Measurements from ENCODE around the gene PTPRN2. TPM values are rescaled to one million over a fixed set of nuclear protein-coding genes. Genes with fewer than 3 reads are reported as not detected.
A peak's percentile ranks its signal among the peaks of the same experiment; 100 is the strongest.

Gene PTPRN2
- total and polyA plus RNA-seq, 9 of the 15 experiments (the other 6 are each of a cell fraction or from before 2014, with no cell fraction given) = not detected

DNA sequence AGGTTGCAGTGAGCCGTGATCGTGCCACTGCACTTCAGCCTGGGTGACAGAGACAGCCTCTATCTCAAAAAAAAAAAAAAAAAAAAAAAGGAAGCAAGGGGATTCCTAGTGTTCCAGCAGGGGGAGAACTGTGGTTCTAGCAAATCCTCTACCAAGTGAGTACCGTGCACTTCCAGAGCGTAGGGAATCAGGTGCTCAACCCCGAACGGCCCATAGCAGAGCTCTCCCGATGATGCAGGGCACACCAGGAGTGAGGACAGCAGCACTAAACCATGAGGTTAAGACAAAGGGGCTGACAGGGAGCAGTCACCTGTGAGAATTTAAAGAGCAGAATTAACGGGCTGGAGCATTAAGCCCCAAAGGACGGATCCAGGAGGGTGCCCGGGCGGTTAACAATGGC is 173.6 kb downstream of the PTPRN2 start:
- ChIA-PET POLR2A (no interaction called here), CTCF (ENCODE audit: low intra/inter-chr PET ratio) (no interaction called here)
- H3K79me2 ChIP-seq (ENCODE audit: control insufficient read depth, insufficient read depth, low read length) = no peaks in the 10 kb centered on the region
- in situ Hi-C loops (cut with MboI) (no loop called here), intact Hi-C loops (cut with micrococcal nuclease) (no loop called here)
- peaks cover 16 to 62% of the 10 kb centered on the region in 2 experiments for H3K27me3 ChIP-seq (ENCODE audit: control insufficient read depth in 2 of 2, insufficient read depth in 2 of 2, low read length in 2 of 2)
- no peaks in the 10 kb centered on the region for H3K9me1 ChIP-seq (ENCODE audit: control insufficient read depth, insufficient read depth, low read length)
- peaks cover 9% of the 10 kb centered on the region; the same call in 1 of the 2 replicates for H4K20me1 ChIP-seq (replicated peaks; ENCODE audit: control insufficient read depth, insufficient read depth, low read length)
- peak; percentile 62 for ATAC-seq
- BruUV-seq (replicated peaks) = no TSS peak
- 3% methylated on average over 11 of the region's 11 CpGs for WGBS (ENCODE audit: insufficient coverage, low coverage, missing lambda C conversion rate)
- H3K9ac ChIP-seq (ENCODE audit: insufficient read depth in 1 of 2, low read depth in 2 of 2, low read length in 2 of 2) = no peak overlapping the region
- no peak overlapping the region for H3K4me2 ChIP-seq (ENCODE audit: insufficient read depth, low read length)
- H3K36me3 ChIP-seq (ENCODE audit: control insufficient read depth, insufficient read depth, low read length) = no peaks in the 10 kb centered on the region
- no peaks in the 10 kb centered on the region for H3K4me1 ChIP-seq (replicated peaks in 1 of 2; ENCODE audit: control insufficient read depth in 2 of 2, insufficient read depth in 2 of 2, low read length in 2 of 2)
- DNase-seq (ENCODE audit: extremely low read depth in 1 of 4, low spot score in 3 of 4) = peak in 1 of 4 experiments; percentile 25
- no peaks in the 10 kb centered on the region; the same call in 1 of the 2 replicates for H3K9me3 ChIP-seq (replicated peaks; ENCODE audit: control insufficient read depth, insufficient read depth, low read depth, low read length)
- H2AFZ ChIP-seq (ENCODE audit: low read depth, low read length) = no peak overlapping the region
- no peak for FAIRE-seq
- H3K4me3 ChIP-seq = no peak overlapping the region
- no peak overlapping the region for H3K27ac ChIP-seq (ENCODE audit: extremely low read depth, low read depth, low read length)
- TF ChIP-seq CHD7 (IDR thresholded peaks at IDR 0.05; ENCODE audit: low read depth, low read length) (no peak), DIDO1 (tag; IDR thresholded peaks at IDR 0.05; ENCODE audit: low read depth) (no peak), RFX5 (IDR thresholded peaks at IDR 0.05; ENCODE audit: low read depth, low read length) (no peak), KDM2B (CRISPR knock-in tag; IDR thresholded peaks at IDR 0.05) (no peak), CTCF (IDR thresholded peaks at IDR 0.05 in 2 of 3, conservative IDR thresholded peaks at IDR 0.05 in 1 of 3; ENCODE audit: insufficient read depth in 2 of 3, low read depth in 1 of 3, low read length in 3 of 3) (peak in 2 of 3 experiments; percentile 29 to 31; a peak in 2 of 6 replicates), NR1H2 (CRISPR knock-in tag; IDR thresholded peaks at IDR 0.05) (no peak), POLR2AphosphoS2 (IDR thresholded peaks at IDR 0.05; ENCODE audit: low read length) (no peak), ZNF384 (IDR thresholded peaks at IDR 0.05; ENCODE audit: low read depth, low read length) (peak; percentile 89)
- TF ChIP-seq, protein P1, sequence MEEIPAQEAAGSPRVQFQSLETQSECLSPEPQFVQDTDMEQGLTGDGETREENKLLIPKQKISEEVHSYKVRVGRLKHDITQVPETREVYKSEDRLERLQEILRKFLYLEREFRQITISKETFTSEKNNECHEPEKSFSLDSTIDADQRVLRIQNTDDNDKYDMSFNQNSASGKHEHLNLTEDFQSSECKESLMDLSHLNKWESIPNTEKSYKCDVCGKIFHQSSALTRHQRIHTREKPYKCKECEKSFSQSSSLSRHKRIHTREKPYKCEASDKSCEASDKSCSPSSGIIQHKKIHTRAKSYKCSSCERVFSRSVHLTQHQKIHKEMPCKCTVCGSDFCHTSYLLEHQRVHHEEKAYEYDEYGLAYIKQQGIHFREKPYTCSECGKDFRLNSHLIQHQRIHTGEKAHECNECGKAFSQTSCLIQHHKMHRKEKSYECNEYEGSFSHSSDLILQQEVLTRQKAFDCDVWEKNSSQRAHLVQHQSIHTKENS (CRISPR knock-in tag; IDR thresholded peaks at IDR 0.05) = no peak
